UCSD-AML1 (cell line): ENCODE results near the gene FMN1.

ENCODE experiments used
- DNase-seq: peaks from one replicate; lab custom pipeline; 2025; ENCODE audit not compliant: unreplicated experiment; lab: John Stamatoyannopoulos, UW

Gene FMN1

DNA sequence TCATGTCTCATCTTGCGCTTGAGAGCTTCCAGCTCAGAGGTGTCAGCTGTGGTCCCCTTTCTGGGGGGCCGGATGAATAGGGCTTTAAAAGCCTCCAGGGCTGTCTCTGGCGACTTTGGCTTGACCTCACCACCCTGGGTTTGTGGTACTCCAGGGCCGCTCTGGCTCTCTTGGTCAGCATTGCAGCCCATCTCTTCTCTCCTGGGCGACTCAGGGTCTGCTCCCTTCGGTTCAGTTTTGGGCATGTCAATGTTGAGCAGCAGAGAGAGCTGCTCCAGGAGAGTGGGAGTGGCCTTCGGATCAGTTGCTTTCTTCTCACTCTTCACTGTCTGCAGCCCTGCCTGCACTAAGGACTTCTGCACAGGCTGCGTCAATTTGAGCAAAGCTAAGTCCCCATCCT lies 127.9 kb downstream of the FMN1 start:
- no peak for DNase-seq

DNA sequence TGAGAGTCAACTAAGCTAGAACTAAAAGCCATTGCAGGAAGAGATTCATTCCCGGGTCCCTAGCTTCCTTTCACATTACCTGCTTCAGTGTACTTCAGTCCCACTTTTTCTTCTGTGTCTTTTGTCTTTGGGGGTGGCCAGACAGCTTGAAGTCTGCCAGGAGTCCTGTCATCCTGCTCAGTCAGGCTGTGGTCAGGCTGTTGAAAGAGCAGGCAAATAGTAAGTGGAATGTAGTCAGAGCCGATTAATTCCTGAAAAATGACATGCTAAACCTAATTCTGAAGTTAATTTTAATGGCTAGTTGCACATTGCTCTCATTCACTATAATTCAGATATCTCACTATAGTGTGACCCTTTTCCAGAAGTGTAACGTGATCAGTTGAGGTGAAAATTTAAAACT lies 129.6 kb downstream of the FMN1 start:
- DNase-seq: no peak

DNA sequence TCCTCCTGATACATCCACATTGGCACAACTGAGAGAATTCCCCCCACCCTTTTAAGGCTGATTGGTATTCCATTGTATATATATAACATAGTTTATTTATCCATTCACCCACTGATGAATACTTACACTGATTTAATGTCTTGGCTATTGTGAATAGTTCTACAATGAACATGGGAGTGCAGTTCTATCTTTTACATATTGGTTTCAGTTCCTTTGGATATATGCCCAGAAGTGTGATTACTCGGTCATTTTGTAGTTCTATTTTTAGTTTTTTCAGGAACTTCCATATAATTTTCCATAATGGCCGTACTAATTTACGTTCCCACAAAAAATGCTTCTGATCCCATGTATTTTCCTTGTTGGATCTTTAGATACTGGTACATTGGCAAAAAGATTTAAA lies 135.3 kb downstream of the FMN1 start:
- DNase-seq: no peak

DNA sequence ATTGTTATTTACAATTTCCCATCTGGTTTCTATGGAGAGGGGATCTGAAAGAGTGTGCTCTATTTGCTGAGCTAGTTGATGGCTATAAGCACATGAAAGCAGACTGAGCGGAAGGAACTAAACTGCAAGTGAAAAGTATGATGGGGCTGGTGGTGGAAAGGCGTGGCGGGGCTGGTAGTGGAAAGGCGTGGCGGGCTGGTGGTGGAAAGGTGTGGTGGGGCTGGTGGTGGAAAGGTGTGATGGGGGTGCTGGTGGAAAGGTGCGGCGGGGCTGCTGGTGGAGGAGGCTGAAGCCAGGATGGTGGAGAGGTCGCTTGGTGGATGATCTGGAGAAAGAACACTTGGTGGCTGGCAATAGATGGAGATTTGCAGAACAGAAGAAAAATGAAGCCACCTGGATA lies 136.7 kb downstream of the FMN1 start:
- DNase-seq: no peak

- DNase-seq: no peak
Measured at GRCh38 chr15:33055962-33056361, 138.6 kb downstream of the FMN1 start.

DNA sequence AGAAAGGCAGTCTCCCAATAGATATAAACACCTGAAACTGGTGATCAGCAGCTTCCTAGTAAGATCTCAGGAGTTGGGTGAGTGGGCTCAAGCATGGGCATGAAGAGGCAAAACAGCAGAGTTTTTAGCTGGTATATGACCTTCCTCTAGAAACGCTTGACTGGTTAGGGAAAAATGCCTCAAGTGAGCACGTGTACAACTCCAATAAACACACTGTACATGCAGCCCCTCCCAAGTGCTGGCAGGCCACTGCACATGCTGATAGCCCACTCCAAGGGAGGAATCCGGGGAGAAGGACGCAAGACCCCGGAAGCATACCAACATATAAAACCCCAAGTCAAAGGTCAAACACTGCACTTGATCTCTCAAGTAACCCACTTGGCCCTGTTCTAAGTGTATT lies 143.0 kb downstream of the FMN1 start:
- no peak for DNase-seq

DNA sequence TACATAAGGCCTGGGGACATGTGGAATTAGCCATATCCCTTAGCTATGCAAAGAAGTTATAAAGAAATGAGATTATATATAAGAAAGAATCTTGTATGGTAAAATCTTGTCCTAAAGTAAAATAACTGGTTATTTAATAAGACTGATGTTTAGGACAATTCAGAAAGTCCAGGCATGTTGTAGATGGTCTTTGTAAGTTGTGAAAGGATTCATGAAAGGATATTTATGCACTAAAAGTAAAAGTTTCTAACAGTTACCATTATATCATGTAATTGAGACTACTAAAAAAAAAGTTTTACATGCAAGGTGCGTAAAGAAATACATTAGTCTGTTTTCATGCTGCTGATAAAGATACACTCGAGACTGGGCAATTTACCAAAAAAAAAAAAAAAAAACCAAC lies 146.3 kb downstream of the FMN1 start:
- DNase-seq: no peak

DNA sequence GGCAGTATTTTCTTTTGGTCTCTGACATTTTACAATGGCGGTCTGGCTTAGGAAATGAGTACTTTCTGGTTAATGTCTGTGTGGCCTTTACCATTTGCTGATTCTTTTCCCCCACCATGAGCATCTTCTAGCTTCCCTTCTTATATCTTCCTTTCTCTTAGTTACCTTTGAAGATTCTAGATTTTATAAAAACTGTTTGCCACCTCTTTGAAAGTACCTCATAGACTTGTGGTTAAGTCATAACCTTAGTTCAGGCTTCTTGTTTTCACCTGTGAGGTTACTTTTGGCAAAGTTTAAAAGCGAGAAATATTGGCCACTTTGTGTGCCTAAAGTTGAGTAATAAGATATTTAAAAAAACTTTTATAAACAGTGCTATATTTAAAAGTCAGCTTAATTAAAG lies 147.4 kb downstream of the FMN1 start:
- no peak for DNase-seq

- no peak for DNase-seq
Measured at GRCh38 chr15:33046329-33046728, 148.2 kb downstream of the FMN1 start.

GRCh38 chr15:33045066-33045810 lies 149.3 kb downstream of the FMN1 start:
- DNase-seq: no peak

GRCh38 chr15:33044598-33044997 lies 149.9 kb downstream of the FMN1 start:
- DNase-seq: no peak

- DNase-seq: no peak
Measured at GRCh38 chr15:33043636-33044035, 150.9 kb downstream of the FMN1 start.

DNA sequence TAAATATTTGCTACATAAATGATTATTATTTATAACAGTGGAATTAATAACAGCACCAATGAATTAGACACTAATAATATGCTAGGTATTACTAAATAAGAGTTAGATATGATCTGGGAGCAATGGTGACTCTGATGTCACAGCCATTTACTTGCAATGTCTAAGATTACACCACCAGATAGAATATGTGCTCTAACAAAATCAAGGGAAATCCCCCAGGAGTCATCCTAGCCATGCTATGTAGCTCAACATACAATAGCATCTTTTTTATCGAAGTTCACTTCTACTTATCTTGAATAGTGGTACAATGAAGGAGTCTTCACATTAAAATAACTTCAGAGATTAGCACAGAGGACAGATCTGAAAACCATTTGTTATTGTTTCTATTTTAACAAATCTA lies 154.0 kb downstream of the FMN1 start:
- DNase-seq: no peak

- DNase-seq: no peak
Measured at GRCh38 chr15:33034588-33034987, 159.9 kb downstream of the FMN1 start.

- DNase-seq: no peak
Measured at GRCh38 chr15:33032053-33032452, 162.5 kb downstream of the FMN1 start.

GRCh38 chr15:33031324-33031821 lies 163.1 kb downstream of the FMN1 start:
- DNase-seq: peak; percentile 13

DNA sequence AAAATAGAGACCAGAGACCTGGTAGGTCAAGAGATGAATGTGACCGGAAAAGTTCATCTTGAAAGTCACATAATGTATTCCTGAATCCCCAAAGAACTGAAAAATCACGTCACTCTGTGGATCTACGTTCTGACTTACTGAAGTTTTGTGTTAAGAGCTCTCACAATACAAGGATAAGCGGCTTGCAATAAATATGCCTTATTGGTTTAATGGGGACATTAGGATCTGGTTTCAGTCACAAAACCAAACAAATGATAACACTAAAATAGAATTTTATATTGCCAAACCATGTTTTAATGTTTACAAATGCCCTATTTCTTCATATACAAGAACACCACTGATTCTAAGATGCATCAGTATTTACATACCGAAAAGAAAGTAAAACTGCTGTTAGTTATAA lies 164.2 kb downstream of the FMN1 start:
- DNase-seq: no peak

DNA sequence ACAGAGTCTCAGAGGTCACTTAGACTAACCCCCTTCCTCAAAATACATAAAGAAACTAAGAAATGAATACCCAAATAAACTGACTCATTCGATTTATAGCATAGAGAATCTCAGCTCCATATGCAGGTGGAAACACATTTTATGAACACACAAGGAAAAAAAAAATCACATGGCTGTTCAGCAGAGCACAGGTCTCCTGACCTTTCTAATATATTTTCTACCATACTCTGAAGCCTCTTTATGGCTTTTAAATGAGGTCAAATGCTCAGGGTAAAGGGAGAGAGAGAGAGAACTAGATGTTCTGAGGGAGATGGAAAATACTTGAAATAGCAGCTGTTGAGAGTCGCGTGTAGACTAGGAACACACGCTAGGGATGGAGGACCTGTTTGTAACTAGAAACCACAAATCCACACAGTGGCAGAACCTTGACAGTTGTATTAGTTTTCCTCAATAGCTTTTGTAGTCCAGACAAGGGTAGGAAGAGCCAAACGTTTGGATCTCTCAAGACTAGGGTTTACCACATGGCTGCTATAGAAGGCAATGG lies 165.3 kb downstream of the FMN1 start:
- DNase-seq: no peak

- no peak for DNase-seq
Measured at GRCh38 chr15:33028495-33028894, 166.0 kb downstream of the FMN1 start.

- no peak for DNase-seq
Measured at GRCh38 chr15:33027306-33028035, 167.0 kb downstream of the FMN1 start.

- no peak for DNase-seq
Measured at GRCh38 chr15:33026614-33027013, 167.9 kb downstream of the FMN1 start.

GRCh38 chr15:33022629-33023028 lies 171.9 kb downstream of the FMN1 start:
- peak; percentile 44 for DNase-seq
